Measurements from ENCODE around the gene ZNF846. TPM values are rescaled to one million over a fixed set of nuclear protein-coding genes. Genes with fewer than 3 reads are reported as not detected.
A peak's percentile ranks its signal among the peaks of the same experiment; 100 is the strongest.
"Not testable (repeated sequence)": the region's sequence is repeated elsewhere in the genome, so short reads cannot be mapped to it uniquely, and the experiment has no call there.

The ZNF846 gene
- 4.8 TPM for total RNA-seq

DNA sequence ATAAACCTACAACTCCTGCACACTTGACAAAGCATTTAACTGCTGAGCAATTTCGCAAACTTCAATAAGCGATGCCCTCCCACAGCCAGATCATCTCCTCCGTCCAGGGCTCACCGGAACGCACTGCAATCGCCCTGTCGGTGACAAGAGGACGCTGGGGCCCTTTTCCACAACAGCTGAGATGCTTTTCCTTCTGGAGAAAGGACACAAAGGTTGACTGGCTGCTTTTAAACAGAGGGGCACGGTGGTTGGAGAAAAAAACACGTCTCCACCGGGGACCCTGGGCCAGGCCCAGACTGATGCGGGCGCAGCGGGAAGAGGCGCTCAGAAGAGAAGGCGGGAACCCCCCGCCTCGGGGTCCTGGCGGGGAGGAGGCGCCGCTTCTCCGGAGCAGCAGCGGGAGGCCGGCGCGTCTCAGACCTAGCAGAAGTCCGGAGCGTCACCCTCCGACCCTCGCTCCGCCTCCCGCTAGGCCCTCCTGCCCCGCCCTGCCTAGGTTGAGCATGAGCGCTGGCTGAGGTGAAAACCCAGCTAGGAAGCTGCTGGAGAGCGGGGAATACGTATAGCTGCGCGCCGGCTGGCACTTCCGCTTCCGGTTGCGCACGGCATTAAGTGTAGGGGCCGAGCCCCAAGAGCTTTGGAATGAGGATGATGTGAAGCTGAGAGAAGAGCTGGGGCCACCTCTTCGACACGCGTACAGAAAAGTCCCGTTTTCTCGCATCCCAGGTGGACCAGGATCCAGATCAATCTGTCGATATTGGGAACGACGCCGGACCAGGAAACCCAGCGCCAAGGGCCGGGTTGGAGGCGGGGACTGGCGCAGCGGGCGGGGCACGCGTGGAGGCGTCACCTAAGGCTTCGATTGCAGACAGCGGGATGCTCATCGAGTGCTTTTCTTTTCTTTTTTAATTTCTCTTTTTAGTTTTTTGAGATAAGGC lies at the start of gene ZNF846:
ZNF846 (minus strand) TSS at position 564 of the 938 bp plus-strand sequence. CDS start 3,788 bp downstream, outside the sequence.
- Histone ChIP-seq H3K27me3 (ENCODE audit: insufficient read depth, low read length) (no peaks in the 10 kb centered on the region), H3K4me1 (ENCODE audit: insufficient read depth, low read length) (peaks cover 19% of the 10 kb centered on the region), H3K9me3 (ENCODE audit: low read depth, low read length) (peaks cover 7% of the 10 kb centered on the region), H3K4me3 (ENCODE audit: low read length) (peak within 1 kb of the TSS; percentile 70)

DNA sequence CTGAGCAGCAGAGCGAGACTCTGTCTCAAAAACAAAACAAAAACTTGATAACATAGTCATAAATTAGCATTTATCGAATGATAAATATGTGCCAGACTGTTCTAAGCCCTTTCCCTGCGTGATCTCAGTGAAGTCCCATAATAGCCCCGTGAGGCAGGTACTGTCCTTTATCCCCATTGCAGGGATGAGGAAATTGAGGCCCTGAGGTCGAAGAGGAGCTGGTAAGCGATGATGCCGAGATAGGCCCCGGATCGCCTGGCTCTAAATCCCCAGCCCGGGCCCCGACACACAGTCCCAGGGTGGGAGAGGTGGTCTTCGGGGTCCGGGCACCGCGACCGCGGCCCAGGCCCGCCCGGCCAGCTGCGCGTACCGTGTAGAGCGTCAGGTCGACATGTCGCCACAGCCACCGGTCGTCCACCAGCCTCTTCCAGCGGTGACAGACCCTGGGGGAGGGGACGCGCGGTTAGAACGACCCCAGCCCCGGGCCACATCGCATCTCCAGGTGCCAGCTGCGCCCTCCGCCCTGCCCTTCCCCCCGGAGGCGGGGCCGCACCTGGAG lies 49.7 kb upstream of the ZNF846 start:
- Histone ChIP-seq H3K4me1 (ENCODE audit: insufficient read depth, low read length) (peaks cover 21% of the 10 kb centered on the region), H3K4me3 (ENCODE audit: low read length) (peak overlapping the region; percentile 97), H3K27me3 (ENCODE audit: insufficient read depth, low read length) (no peaks in the 10 kb centered on the region), H3K9me3 (ENCODE audit: low read depth, low read length) (no peaks in the 10 kb centered on the region)

DNA sequence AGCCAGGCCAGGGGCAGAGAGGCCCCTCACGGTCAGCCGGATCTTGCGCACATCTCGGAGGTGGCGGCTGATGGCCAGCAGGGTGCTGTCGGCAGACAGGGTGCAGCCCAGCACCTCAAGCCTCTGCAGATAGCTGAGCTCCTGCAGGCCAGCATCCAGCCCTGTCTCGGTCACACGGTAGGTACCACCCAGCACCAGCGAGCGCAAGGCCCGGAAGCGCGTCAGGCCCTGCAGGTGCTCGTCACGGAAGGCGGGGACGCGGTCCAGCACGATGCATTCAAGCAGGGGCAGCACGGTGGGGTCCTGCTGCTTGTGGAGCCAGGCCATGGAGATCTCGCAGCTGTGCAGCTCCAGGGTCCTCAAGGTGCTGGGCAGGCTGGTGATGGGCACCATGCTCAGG lies 42.6 kb upstream of the ZNF846 start:
- H3K27me3 ChIP-seq (ENCODE audit: insufficient read depth, low read length), result no peaks in the 10 kb centered on the region
- H3K4me1 ChIP-seq (ENCODE audit: insufficient read depth, low read length), result peaks cover 19% of the 10 kb centered on the region
- H3K4me3 ChIP-seq (ENCODE audit: low read length), result no peak overlapping the region
- no peaks in the 10 kb centered on the region for H3K9me3 ChIP-seq (ENCODE audit: low read depth, low read length)

DNA sequence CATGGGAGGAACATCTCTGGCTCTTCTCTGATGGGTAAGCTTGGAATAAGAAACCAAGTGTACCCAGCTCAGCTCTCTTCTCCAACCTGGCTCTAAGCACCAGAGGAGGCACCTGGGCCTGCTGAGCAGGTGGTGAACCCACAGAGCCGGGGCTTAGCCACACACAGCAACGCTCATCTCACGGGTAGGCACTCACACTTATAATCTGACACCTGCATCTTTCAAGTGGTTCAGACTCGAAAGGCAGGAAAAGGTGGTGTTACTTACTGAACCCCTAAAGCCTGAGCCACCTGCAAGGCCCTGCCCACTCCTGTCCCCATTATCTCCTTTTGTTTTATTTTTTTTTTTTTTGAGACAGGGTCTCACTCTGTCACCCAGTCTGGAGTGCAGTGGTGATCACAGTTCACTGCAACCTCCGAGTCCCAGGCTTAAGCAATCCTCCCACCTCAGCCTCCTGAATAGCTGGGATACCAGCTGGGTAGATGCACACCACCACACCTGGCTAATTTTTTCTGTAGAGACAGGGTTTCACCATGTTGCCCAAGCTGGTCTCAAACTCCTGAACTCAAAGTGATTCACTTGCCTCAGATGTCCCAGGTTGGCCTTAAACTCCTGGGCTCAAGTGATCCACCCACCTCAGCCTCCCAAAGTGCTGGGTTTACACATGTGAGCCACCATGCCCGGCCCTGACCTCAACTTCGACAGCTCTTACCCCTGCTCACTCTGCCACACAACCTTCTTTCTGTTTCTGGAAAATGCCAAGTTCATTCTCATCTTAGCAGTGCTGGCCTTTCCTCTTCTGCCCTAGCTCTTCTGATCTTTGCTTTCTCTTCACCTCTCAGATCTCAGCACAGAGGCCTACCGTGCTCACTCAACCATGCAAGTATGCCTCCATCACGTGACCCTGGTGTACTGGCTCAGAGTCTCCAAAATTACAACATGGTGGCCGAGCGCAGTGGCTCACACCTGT lies 40.6 kb upstream of the ZNF846 start:
- peaks cover 19% of the 10 kb centered on the region for H3K4me1 ChIP-seq (ENCODE audit: insufficient read depth, low read length)
- no peaks in the 10 kb centered on the region for H3K27me3 ChIP-seq (ENCODE audit: insufficient read depth, low read length)
- H3K9me3 ChIP-seq (ENCODE audit: low read depth, low read length), result no peaks in the 10 kb centered on the region
- H3K4me3 ChIP-seq (ENCODE audit: low read length), result no peak overlapping the region

DNA sequence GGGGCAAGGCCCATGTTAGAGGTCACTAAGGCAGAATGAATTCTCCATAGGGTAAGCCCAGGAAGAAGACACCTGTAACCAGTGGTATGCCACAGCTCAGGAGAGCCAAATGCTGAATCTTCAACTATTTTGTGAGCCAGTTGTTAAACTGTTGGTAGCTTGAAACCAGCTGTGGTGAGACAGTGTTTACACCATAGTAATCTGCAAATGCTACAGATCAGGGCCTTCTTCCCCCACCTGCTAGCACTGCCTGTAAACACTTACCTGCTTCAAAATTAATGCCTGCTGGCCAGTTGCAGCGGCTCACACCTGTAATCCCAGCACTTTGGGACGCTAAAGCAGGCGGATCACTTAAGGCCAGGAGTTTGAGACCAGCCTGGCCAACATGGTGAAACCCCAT lies 38.3 kb upstream of the ZNF846 start:
- Histone ChIP-seq H3K4me1 (ENCODE audit: insufficient read depth, low read length) (peaks cover 19% of the 10 kb centered on the region), H3K4me3 (ENCODE audit: low read length) (no peak overlapping the region)

DNA sequence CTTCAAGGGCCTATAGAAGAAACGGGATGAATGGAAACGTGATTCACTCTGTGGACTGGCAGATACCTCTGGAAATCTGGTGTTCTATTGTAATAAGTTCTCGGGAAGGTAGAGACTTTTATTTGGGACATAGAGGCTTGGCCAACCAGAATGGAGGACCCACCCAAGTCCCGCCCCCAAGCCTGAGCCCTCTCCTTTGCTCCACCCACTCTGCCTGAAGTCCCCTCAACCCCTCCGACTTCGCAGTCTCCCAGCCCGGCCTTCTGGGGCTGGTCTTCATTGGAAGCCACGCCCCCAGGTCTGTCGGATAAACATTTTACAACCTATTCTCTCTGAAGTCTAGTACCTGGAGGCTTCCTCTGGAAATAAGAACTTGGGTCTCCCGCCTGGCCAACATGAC lies 33.4 kb upstream of the ZNF846 start:
- H3K9me3 ChIP-seq (ENCODE audit: low read depth, low read length), result no peaks in the 10 kb centered on the region
- no peak overlapping the region for H3K4me3 ChIP-seq (ENCODE audit: low read length)
- no peaks in the 10 kb centered on the region for H3K27me3 ChIP-seq (ENCODE audit: insufficient read depth, low read length)
- H3K4me1 ChIP-seq (ENCODE audit: insufficient read depth, low read length), result peaks cover 15% of the 10 kb centered on the region

More for the DNA sequence above, 38.3 kb upstream of the ZNF846 start:
- Histone ChIP-seq H3K9me3 (ENCODE audit: low read depth, low read length) (no peaks in the 10 kb centered on the region), H3K27me3 (ENCODE audit: insufficient read depth, low read length) (no peaks in the 10 kb centered on the region)

DNA sequence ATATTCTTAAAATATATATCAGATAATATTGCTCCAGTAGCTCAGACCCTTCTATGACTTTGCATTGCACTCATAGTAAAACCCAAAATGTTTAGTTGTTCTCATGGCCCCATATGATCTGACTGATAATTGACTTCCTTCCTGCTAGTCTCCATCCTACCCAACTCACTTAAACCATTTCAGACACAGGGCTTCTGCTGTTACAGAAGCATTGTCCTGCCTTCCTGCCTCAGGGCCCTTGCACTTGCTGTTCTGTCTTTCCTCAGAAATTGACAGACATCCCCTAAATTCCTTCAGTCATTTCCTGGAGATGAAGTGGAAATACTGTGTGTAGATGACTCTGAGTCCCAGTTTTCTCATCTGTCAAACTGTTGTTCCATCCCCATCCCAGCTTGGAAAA lies 30.6 kb upstream of the ZNF846 start:
- no peaks in the 10 kb centered on the region for H3K27me3 ChIP-seq (ENCODE audit: insufficient read depth, low read length)
- H3K4me3 ChIP-seq (ENCODE audit: low read length), result no peak overlapping the region
- no peaks in the 10 kb centered on the region for H3K9me3 ChIP-seq (ENCODE audit: low read depth, low read length)
- peaks cover 25% of the 10 kb centered on the region for H3K4me1 ChIP-seq (ENCODE audit: insufficient read depth, low read length)

DNA sequence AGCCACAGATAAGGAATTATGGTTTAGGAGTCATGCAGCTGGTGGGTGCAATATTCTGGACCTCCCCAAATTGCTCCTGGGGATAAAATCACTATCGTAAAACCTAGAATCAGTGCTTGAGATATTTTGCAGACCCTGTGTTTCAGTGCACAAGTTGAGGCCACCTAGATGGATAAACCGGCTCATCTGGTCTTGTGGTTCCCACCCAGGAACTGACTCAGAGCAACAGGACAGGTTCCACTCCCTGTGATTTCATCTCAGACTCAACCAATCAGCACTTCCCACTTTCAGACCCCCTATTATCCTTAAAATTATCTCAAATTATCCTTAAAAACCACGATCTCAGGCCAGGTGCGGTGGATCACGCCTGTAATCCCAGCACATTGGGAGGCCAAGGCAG lies 29.3 kb upstream of the ZNF846 start:
- Histone ChIP-seq H3K27me3 (ENCODE audit: insufficient read depth, low read length) (no peaks in the 10 kb centered on the region), H3K4me1 (ENCODE audit: insufficient read depth, low read length) (peaks cover 25% of the 10 kb centered on the region), H3K9me3 (ENCODE audit: low read depth, low read length) (no peaks in the 10 kb centered on the region), H3K4me3 (ENCODE audit: low read length) (no peak overlapping the region)

DNA sequence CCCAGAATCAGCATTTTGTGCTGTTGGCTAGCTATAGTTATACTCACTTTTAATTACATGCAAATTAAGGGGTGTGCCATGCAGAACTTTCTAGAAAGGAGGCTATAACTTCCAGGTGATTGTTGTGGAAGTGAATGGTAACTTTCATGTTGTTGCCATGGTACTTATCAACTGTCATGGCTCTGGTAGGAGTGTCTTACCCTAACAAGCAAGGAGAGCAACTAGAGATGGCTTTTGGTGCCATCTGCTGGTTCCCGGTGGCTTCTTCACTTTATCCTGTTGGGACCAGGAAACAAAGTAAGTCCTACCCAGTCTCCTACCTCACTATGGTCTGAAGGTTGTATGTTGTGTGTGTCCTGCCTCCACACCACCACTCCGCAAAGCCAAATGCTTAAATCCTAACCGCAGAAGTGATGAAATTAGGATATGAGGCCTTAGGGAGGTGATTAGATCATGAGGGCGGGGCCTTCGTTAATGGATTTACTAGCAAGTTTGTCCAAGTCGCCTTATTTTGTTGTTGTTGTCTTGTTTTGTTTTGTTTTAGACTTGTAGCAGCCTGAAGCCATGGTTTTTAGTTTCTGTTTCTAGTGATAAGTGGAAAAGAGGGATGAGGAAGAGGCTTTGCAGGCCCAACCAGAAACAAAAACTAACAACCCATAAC lies 27.7 kb upstream of the ZNF846 start:
- Histone ChIP-seq H3K4me1 (ENCODE audit: insufficient read depth, low read length) (peaks cover 27% of the 10 kb centered on the region), H3K4me3 (ENCODE audit: low read length) (no peak overlapping the region), H3K27me3 (ENCODE audit: insufficient read depth, low read length) (no peaks in the 10 kb centered on the region)

DNA sequence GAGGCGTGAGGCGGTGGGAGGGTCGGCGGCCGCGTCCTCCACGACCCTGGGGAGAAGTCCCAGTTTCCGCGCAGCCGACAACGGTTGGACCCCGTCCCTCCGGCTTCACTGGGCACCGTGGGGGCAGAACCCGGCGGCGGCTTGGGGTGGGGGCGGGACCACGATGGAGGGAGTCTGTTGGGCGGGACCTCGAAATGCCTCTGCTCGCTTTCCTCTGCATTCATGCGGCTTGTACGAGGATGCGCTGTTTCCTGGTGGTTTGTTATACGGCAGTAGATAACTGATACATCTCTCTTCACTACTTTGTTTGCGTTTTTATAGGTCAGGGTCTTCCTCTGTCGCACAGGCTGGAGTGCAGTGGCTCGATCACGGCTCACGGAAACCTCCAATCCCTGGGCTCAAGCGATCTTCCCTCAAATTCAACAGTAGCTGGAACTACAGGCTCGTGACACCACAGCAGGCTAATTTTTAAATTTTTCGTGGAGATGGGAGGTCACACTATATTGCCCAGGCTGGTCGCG lies 24.6 kb upstream of the ZNF846 start:
- Histone ChIP-seq H3K9me3 (ENCODE audit: low read depth, low read length) (no peaks in the 10 kb centered on the region), H3K4me3 (ENCODE audit: low read length) (peak overlapping the region; percentile 58)

More for the DNA sequence above, 27.7 kb upstream of the ZNF846 start:
- H3K9me3 ChIP-seq (ENCODE audit: low read depth, low read length), result no peaks in the 10 kb centered on the region

DNA sequence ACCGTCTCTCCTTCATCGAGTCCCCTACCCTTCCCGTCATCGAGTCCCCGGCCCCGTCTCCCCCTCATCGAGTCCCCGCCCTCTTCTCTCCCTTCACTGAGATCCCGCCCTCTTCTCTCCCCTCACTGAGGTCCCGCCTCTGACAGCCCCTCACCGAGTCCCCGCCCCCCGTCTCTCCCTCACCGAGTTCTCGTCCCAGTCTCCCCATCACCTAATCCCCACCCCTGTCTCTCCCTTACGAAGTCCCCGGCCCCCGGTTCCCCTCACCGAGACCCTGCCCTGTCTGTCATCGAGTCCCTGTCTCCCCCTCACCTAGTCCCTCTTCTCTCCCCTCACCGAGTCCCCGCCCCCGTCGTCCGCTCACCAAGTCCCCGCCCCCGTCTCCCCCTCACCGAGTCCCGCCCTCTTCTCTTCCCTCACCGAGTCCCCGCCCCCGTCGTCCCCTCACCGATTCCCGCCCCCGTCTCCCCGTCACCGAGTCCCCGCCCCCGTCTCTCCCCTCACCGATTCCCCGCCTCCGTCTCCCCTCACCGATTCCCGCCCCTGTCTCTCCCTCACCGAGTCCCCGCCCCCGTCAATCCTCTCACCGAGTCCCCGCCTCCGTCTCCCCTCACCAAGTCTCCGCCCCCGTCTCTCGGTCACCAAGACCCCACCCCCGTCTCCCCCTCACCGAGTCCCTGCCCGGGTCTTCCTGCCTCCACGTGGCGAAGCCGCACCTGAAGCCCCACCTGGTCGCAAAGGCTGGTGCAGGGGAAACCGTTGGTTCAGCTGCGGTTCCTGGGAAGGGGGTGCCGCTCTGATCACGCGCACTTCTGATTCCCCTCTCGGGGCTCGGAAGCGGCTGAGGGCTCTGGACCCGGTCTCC lies 23.9 kb upstream of the ZNF846 start:
- H3K4me3 ChIP-seq (ENCODE audit: low read length), result peak overlapping the region; percentile 58
- H3K27me3 ChIP-seq (ENCODE audit: insufficient read depth, low read length), result no peaks in the 10 kb centered on the region
- no peaks in the 10 kb centered on the region for H3K9me3 ChIP-seq (ENCODE audit: low read depth, low read length)
- peaks cover 18% of the 10 kb centered on the region for H3K4me1 ChIP-seq (ENCODE audit: insufficient read depth, low read length)

More for the DNA sequence above, 24.6 kb upstream of the ZNF846 start:
- no peaks in the 10 kb centered on the region for H3K27me3 ChIP-seq (ENCODE audit: insufficient read depth, low read length)
- peaks cover 20% of the 10 kb centered on the region for H3K4me1 ChIP-seq (ENCODE audit: insufficient read depth, low read length)

DNA sequence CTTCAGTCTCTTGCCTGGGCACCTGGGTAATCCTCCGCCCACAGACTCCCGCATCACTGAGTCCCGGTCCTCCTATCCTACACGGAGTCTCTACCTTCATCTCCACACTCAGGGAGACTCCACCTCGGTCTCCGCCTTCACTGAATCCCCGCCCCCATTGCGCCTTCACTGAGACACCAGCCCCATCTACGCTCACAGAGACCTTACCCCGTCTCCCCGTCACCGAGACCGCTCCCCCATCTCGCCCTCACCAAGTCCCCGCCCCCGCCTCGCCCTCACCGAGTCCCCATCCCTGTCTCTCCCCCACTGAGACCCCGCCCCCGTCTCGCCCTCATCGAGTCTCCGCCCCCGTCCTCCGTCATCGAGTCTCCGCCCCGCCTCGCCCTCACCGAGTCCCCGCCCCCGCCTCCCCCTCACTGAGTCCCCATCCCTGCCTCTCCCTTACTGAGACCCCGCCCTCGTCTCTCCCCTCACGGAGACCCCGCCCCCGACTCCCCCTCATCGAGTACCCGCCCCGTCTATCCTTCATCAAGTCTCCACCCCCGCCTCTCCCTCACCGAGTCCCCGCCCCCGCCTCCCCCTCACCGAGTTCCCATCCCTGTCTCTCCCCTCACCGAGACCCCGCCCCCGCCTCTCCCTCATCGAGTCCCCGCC lies 23.1 kb upstream of the ZNF846 start:
- Histone ChIP-seq H3K4me3 (ENCODE audit: low read length) (peak overlapping the region; percentile 52), H3K4me1 (ENCODE audit: insufficient read depth, low read length) (peaks cover 20% of the 10 kb centered on the region), H3K9me3 (ENCODE audit: low read depth, low read length) (no peaks in the 10 kb centered on the region), H3K27me3 (ENCODE audit: insufficient read depth, low read length) (no peaks in the 10 kb centered on the region)

DNA sequence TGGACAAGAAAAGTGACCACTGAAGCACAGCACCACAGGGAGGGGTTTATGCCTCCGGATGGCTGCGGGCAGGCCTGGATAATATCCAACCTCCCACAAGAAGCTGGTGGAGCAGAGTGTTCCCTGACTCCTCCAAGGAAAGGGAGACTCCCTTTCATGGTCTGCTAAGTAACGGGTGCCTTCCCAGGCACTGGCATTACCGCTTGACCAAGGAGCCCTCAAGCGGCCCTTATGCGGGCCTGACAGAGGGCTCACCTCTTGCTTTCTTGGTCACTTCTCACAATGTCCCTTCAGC lies 22.5 kb upstream of the ZNF846 start:
- Histone ChIP-seq H3K4me1 (ENCODE audit: insufficient read depth, low read length) (peaks cover 20% of the 10 kb centered on the region), H3K4me3 (ENCODE audit: low read length) (peak overlapping the region; percentile 37)
- not testable (repeated sequence) for H3K27me3 ChIP-seq (ENCODE audit: insufficient read depth, low read length)

More for the DNA sequence above, 22.5 kb upstream of the ZNF846 start:
- H3K9me3 ChIP-seq (ENCODE audit: low read depth, low read length), result not testable (repeated sequence)
